H1 (cell line): ENCODE measurements around the gene TPSAB1. TPM values are rescaled to one million over a fixed set of nuclear protein-coding genes. Genes with fewer than 3 reads are reported as not detected.

Experiments
- CTCF ChIA-PET: fragments of 300-600 bp; sonication (Branson Sonifier 250); formaldehyde crosslinking; loops from one replicate; lab custom pipeline; 2021; ENCODE audit not compliant: partially characterized antibody; lab: Charles Lee
- POLR2A ChIA-PET: fragments of 300-600 bp; sonication (Branson Sonifier 250); formaldehyde crosslinking; loops from one replicate; lab custom pipeline; 2021; ENCODE audit warnings: inconsistent platforms; ENCODE audit not compliant: partially characterized antibody; lab: Charles Lee
- DNase-seq, 2 experiments: peaks; one replicate each; pipeline versions ENCODE4 v3.0.0 to v3.0.0-alpha.2; 2010 to 2022; ENCODE audit warnings: low spot score in 2 of 2, low read depth in 1 of 2, mixed read lengths in 1 of 2
- FAIRE-seq: peaks from 2 replicates; lab custom pipeline; 2011; peaks lifted over from hg19 to GRCh38; lab: Jason Lieb, UNC
- H2AFZ ChIP-seq: 2 replicates; pipeline ENCODE4 v1.8.1; 2012; ENCODE audit warnings: low read length, inconsistent platforms
- H2AK5ac ChIP-seq: 2 replicates; pipeline ENCODE4 v1.6.1; 2013; ENCODE audit warnings: low read depth, low read length
- H2BK120ac ChIP-seq: replicated peaks from 2 replicates; pipeline ENCODE3; 2013; ENCODE audit warnings: low read depth, low read length, inconsistent platforms
- H2BK12ac ChIP-seq: 2 replicates; pipeline ENCODE4 v1.6.1; 2013; ENCODE audit warnings: low read depth, low read length
- H2BK15ac ChIP-seq: 2 replicates; pipeline ENCODE4 v1.6.1; 2013; ENCODE audit warnings: low read length
- H2BK20ac ChIP-seq: 2 replicates; pipeline ENCODE4 v1.6.1; 2013; ENCODE audit warnings: low read length
- H2BK5ac ChIP-seq: 2 replicates; pipeline ENCODE4 v1.6.1; 2013; ENCODE audit warnings: low read depth, low read length
- H3K14ac ChIP-seq: 2 replicates; pipeline ENCODE4 v1.6.1; 2013; ENCODE audit warnings: inconsistent platforms; ENCODE audit not compliant: insufficient read length
- H3K18ac ChIP-seq: 2 replicates; pipeline ENCODE4 v1.6.1; 2013; ENCODE audit warnings: low read length; ENCODE audit errors: extremely low read depth
- H3K23ac ChIP-seq: 2 replicates; pipeline ENCODE4 v1.6.1; 2013; ENCODE audit warnings: inconsistent platforms; ENCODE audit not compliant: insufficient read length
- H3K23me2 ChIP-seq: 2 replicates; pipeline ENCODE4 v1.6.1; 2013; ENCODE audit warnings: low read depth, low read length
- H3K27ac ChIP-seq: 2 replicates; pipeline ENCODE4 v1.6.1; 2011; ENCODE audit warnings: low read depth, low read length, inconsistent platforms
- H3K27me3 ChIP-seq, 4 experiments: replicated peaks in 1 of 4; 1 replicate in 1 of 4; 2 replicates in 3 of 4; pipeline versions ENCODE4 v1.6.1 to v1.8.1; 2011 to 2013; ENCODE audit warnings: low read length in 3 of 4, mild to moderate bottlenecking in 3 of 4, inconsistent platforms in 2 of 4, mixed read lengths in 2 of 4, moderate library complexity in 1 of 4; ENCODE audit not compliant: control insufficient read depth in 3 of 4, insufficient read depth in 3 of 4; ENCODE audit errors: extremely low read depth in 1 of 4
- H3K36me3 ChIP-seq, 4 experiments: 2 replicates each; pipeline versions ENCODE4 v1.6.1 to v1.8.1; 2011 to 2013; ENCODE audit warnings: mild to moderate bottlenecking in 4 of 4, low read length in 3 of 4, moderate library complexity in 2 of 4, control low read depth in 1 of 4, inconsistent platforms in 1 of 4; ENCODE audit not compliant: insufficient read depth in 4 of 4, control insufficient read depth in 2 of 4
- H3K4ac ChIP-seq: replicated peaks from 2 replicates; pipeline ENCODE3; 2013; ENCODE audit warnings: low read length, low read depth, mixed read lengths, inconsistent platforms; ENCODE audit not compliant: insufficient read length
- H3K4me1 ChIP-seq, 4 experiments: replicated peaks in 1 of 4; 1 replicate in 1 of 4; 2 replicates in 3 of 4; pipeline versions ENCODE4 v1.6.1 to v1.8.1; 2011 to 2013; ENCODE audit warnings: low read length in 3 of 4, inconsistent platforms in 2 of 4, mixed read lengths in 1 of 4; ENCODE audit not compliant: insufficient read depth in 4 of 4, control insufficient read depth in 3 of 4
- H3K4me2 ChIP-seq, 2 experiments: 2 replicates each; pipeline versions ENCODE4 v1.6.1 to v1.8.1; 2011 to 2013; ENCODE audit warnings: low read depth in 2 of 2, low read length in 2 of 2, control low read depth in 1 of 2, inconsistent platforms in 1 of 2, mild to moderate bottlenecking in 1 of 2; ENCODE audit not compliant: insufficient read depth in 1 of 2
- H3K4me3 ChIP-seq, 4 experiments: fragments of 200-600, 300-600 bp in 1 of 4; sonication (generic), shearing (Covaris generic), sonication (Bioruptor Twin) in 1 of 4; 2 replicates each; pipeline versions ENCODE4 v1.5.1 to v1.8.1; 2011 to 2016; ENCODE audit warnings: low read length in 4 of 4, low read depth in 3 of 4, control low read depth in 2 of 4, inconsistent platforms in 2 of 4, mild to moderate bottlenecking in 2 of 4, mixed read lengths in 1 of 4, moderate library complexity in 1 of 4; ENCODE audit not compliant: insufficient read depth in 2 of 4; ENCODE audit errors: extremely low read depth in 1 of 4
- H3K56ac ChIP-seq: replicated peaks from 2 replicates; pipeline ENCODE3; 2013; ENCODE audit warnings: low read depth, mild to moderate bottlenecking, mixed read lengths, low read length, inconsistent platforms; ENCODE audit not compliant: insufficient read length
- H3K79me1 ChIP-seq: 2 replicates; pipeline ENCODE4 v1.6.1; 2013; ENCODE audit warnings: low read depth, low read length, control low read depth
- H3K79me2 ChIP-seq, 2 experiments: 2 replicates each; pipeline versions ENCODE4 v1.6.1 to v1.8.1; 2012 to 2013; ENCODE audit warnings: low read length in 2 of 2, mild to moderate bottlenecking in 2 of 2, inconsistent platforms in 1 of 2; ENCODE audit not compliant: insufficient read depth in 2 of 2, control insufficient read depth in 1 of 2
- H3K9ac ChIP-seq, 4 experiments: replicated peaks in 1 of 4; 1 replicate in 1 of 4; 2 replicates in 3 of 4; pipeline versions ENCODE4 v1.6.1 to v1.8.1; 2011 to 2013; ENCODE audit warnings: low read depth in 3 of 4, low read length in 3 of 4, control low read depth in 2 of 4, mild to moderate bottlenecking in 2 of 4, moderate library complexity in 2 of 4, inconsistent platforms in 1 of 4; ENCODE audit errors: extremely low read depth in 1 of 4
- H3K9me3 ChIP-seq, 2 experiments: 2 replicates each; pipeline versions ENCODE4 v1.6.1 to v1.8.1; 2012 to 2013; ENCODE audit warnings: mild to moderate bottlenecking in 2 of 2, moderate library complexity in 2 of 2, control low read depth in 1 of 2, inconsistent platforms in 1 of 2, low read depth in 1 of 2, low read length in 1 of 2, mixed read lengths in 1 of 2; ENCODE audit not compliant: insufficient read depth in 2 of 2
- H4K20me1 ChIP-seq, 2 experiments: replicated peaks in 1 of 2; 2 replicates each; pipeline versions ENCODE3 to v1.8.1; 2011 to 2013; ENCODE audit warnings: inconsistent platforms in 2 of 2, low read length in 2 of 2, mild to moderate bottlenecking in 1 of 2; ENCODE audit not compliant: insufficient read depth in 2 of 2, control insufficient read depth in 1 of 2
- H4K5ac ChIP-seq: 2 replicates; pipeline ENCODE4 v1.6.1; 2013; ENCODE audit warnings: low read length, low read depth, mixed read lengths, inconsistent platforms; ENCODE audit not compliant: insufficient read length
- H4K8ac ChIP-seq: 2 replicates; pipeline ENCODE4 v1.8.0; 2013; ENCODE audit warnings: mild to moderate bottlenecking, moderate library complexity, low read length, inconsistent platforms; ENCODE audit not compliant: insufficient read depth; ENCODE audit errors: extremely low read depth
- H4K91ac ChIP-seq: replicated peaks from 2 replicates; pipeline ENCODE3; 2013; ENCODE audit warnings: low read length, mixed read lengths, inconsistent platforms; ENCODE audit not compliant: insufficient read length
- ATF2 ChIP-seq: IDR thresholded peaks from 2 replicates; pipeline ENCODE4 v1.6.1; 2012; ENCODE audit warnings: low read length, inconsistent platforms
- RAD21 ChIP-seq, 2 experiments: IDR thresholded peaks in 1 of 2; conservative IDR thresholded peaks in 1 of 2; 2 replicates each; pipeline ENCODE4 v1.6.1; 2011; ENCODE audit warnings: low read depth in 2 of 2, low read length in 2 of 2, improper control_type of control experiment in 1 of 2, inconsistent platforms in 1 of 2, mild to moderate bottlenecking in 1 of 2, moderate library complexity in 1 of 2
- WGBS, 2 experiments: shearing (Covaris generic) in 1 of 2; methylation state at CpG; one replicate each; pipeline versions ENCODE4 v1.1.6 to v1.1.7; 2013 to 2015; ENCODE audit warnings: low lambda C conversion rate in 2 of 2, mixed read lengths in 2 of 2, inconsistent platforms in 1 of 2, low coverage in 1 of 2, missing lambda C conversion rate in 1 of 2; ENCODE audit not compliant: insufficient replicate concordance in 2 of 2, insufficient coverage in 1 of 2, insufficient read length in 1 of 2; ENCODE audit errors: extremely low coverage in 1 of 2, missing lambda C conversion rate in 1 of 2; 5-methylcytosine and 5-hydroxymethylcytosine counted together
- polyA plus RNA-seq, 7 experiments: library from polyadenylated mRNA; depleted of rRNA in 3 of 7; stranded (reverse) in 5 of 7; unstranded in 2 of 7; fragments of >200 nt in 5 of 7; fragments of 200-250 nt in 2 of 7; gene quantifications; 1 replicate in 5 of 7; 2 replicates in 1 of 7; 4 replicates in 1 of 7; pipeline versions ENCODE4 v1.2.1 to v1.2.3, GENCODE V29; 2011 to 2013; ENCODE audit warnings: missing spikeins in 2 of 7, mixed read lengths in 2 of 7
- total RNA-seq: library from RNA; stranded (reverse); fragmentation: NEBNext Ultra II Directional; extraction: Animal tissue kit (Norgen Biotek cat#: 25700); gene quantifications from 2 replicates; pipeline ENCODE4 v1.2.1, GENCODE V29; 2021

Gene TPSAB1
- total and polyA plus RNA-seq, 2 of the 8 experiments (the other 6 are each of a cell fraction or from before 2014, with no cell fraction given), result 0.09 TPM; not detected in 1

GRCh38 chr16:1218930-1219611, 21.4 kb upstream of the TPSAB1 start:
- H3K79me2 ChIP-seq, result no peaks in the 10 kb centered on the region
- no peak overlapping the region for H2BK20ac ChIP-seq
- CTCF ChIA-PET, result interaction anchor here (1.1 to 1.6 kb wide), 3 partner anchors 10 to 27 kb away, joined by 3 to 6 read pairs (median 5); no protein-coding TSS in a partner anchor
- no peak overlapping the region for H4K5ac ChIP-seq
- no peak overlapping the region for H3K4me2 ChIP-seq
- H3K27me3 ChIP-seq, result no peaks in the 10 kb centered on the region
- no peak overlapping the region for H3K14ac ChIP-seq
- H3K56ac ChIP-seq, result no peak overlapping the region
- H3K79me1 ChIP-seq, result no peaks in the 10 kb centered on the region
- DNase-seq (no peak), FAIRE-seq (no peak)
- POLR2A ChIA-PET, result no interaction called here
- H2AFZ ChIP-seq, result no peak overlapping the region
- H3K27ac ChIP-seq, result no peak overlapping the region
- no peak overlapping the region for H3K23ac ChIP-seq
- H2BK5ac ChIP-seq, result no peak overlapping the region
- H2BK15ac ChIP-seq, result no peak overlapping the region
- H4K8ac ChIP-seq, result no peak overlapping the region
- no peak overlapping the region for H4K91ac ChIP-seq
- no peak overlapping the region for H2BK12ac ChIP-seq
- peaks cover 0 to 9% of the 10 kb centered on the region in 2 experiments for H4K20me1 ChIP-seq
- no peak overlapping the region for H3K4me3 ChIP-seq
- peaks cover 2 to 52% (median 9%) of the 10 kb centered on the region in 4 experiments; a peak in 6 of 8 replicates for H3K36me3 ChIP-seq
- no peak overlapping the region for H2BK120ac ChIP-seq
- H3K4ac ChIP-seq, result no peak overlapping the region
- no peaks in the 10 kb centered on the region for H3K23me2 ChIP-seq
- no peaks in the 10 kb centered on the region for H3K4me1 ChIP-seq
- no peak overlapping the region for H2AK5ac ChIP-seq
- H3K9me3 ChIP-seq, result no peaks in the 10 kb centered on the region
- TF ChIP-seq RAD21 (IDR thresholded peaks at IDR 0.05 in 1 of 2, conservative IDR thresholded peaks at IDR 0.05 in 1 of 2; ENCODE audit: low read depth in 2 of 2, low read length in 2 of 2) (no peak), ATF2 (no peak)
- H3K9ac ChIP-seq, result no peak overlapping the region
- 88% methylated on average over 14 of the region's 24 CpGs; no CpG with 5 or more reads in 1 of the 2 experiments for WGBS, 2 experiments
- no peak overlapping the region for H3K18ac ChIP-seq
